DND-41 (cell line): ENCODE measurements around the gene ZSCAN21.

Experiments
- CTCF ChIP-seq: IDR thresholded peaks from 2 replicates; pipeline ENCODE4 v1.5.1; 2012; ENCODE audit warnings: borderline replicate concordance, low read length, moderate library complexity, mild to moderate bottlenecking; ENCODE audit not compliant: poor library complexity, severe bottlenecking; ENCODE audit errors: extremely low read depth
- EZH2 ChIP-seq: IDR thresholded peaks from 3 replicates; pipeline ENCODE4 v1.6.1; 2012; ENCODE audit warnings: borderline replicate concordance, low read depth, mild to moderate bottlenecking, moderate library complexity, low read length, inconsistent platforms; ENCODE audit not compliant: severe bottlenecking

- TF ChIP-seq CTCF (no peak), EZH2 (no peak)
Observed at GRCh38 chr7:100061518-100062193, 12.1 kb downstream of the ZSCAN21 start.
